HG03135 (cell line): ENCODE data around the gene SKIC8.

Experiments
- ATAC-seq: cut with Tn5 transposase; IDR thresholded peaks from one replicate; pipeline ENCODE4 v1.9.1; 2021; ENCODE audit warnings: mild to moderate bottlenecking, moderate library complexity; ENCODE audit not compliant: unreplicated experiment

Gene SKIC8

DNA sequence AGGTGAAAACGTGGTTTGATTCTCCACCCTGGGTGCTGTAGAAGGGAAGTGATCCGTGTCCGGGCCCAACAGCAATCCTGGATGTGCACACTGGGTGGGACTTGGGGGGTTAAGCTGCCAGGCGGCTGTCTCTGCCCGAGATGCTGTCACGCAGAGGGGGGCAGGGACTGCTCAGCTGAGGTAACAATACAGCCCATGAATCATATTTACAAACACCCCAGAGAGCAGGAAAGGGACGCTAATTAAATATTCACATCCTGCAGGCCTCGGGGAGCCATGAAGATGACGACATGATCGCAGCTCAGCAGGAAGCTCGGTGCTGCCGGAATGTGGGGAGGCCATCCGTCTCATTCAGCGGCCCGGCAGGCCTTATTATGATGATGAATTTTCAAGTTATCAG is 22.8 kb upstream of the SKIC8 start:
- no peak for ATAC-seq

DNA sequence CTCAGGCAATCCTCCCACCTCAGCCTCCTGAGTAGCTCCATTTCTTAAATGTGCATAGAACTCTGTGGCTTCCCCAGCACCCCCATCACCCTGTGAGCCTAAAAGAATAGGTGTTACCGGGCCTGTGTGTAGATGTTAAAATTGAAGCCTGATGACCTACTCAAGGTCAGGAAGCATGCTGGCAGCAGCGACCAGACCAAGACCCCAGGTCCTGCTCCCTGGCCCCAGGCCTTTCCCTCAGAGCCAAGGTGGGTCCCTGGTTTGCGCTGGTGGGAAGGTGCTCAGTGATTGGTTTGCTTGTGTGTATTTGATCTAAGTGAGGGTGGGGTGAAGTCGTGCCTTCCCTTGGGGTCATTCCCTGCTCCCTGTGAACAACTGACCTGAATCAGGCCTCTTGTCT is 22.4 kb upstream of the SKIC8 start:
- no peak for ATAC-seq

DNA sequence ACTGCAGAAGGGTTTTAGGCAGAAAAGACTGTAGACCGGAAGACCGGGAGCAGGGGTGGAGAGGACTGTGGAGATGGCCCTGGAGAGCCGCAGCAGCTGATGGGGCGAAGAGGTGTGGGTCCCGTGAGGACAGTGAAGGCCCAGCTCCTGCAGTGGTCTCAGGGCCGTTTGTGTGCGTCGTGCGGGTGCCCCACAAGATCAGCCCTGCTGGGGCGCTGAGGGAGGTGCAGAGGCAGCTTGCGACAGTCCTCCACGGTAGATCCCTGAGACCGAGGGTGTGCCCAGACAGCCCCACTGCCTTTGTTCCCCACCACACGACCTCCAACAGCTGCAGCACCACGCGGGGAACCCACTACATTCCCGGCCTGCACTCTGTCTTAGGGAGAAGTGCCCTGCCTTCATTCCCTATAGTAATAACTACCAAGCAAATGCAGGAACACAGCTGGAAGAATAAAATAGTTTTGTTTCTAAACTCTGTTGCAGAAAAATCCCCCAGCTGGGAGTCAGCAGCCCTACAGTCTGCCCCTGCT is 21.7 kb upstream of the SKIC8 start:
- ATAC-seq: no peak

DNA sequence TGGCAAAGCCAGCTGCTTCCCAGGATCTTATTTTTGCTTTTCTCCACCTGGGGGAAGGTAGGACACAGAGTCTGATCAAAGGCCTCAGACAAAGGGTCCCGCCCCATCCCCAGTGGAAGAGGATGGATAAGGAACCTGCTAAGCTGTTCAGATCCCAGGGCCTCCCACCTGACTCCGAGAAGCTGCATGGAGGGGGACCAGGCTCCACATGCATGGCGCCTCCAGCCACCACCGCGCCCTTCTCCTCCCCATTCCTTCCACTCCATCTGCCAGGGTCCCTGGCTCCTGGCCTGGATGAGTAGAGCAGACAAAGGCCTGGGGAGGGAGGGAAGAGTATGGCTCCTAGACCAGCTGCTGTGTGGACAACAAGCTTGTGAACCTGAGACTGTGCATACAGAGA is 20.8 kb upstream of the SKIC8 start:
- ATAC-seq: no peak

DNA sequence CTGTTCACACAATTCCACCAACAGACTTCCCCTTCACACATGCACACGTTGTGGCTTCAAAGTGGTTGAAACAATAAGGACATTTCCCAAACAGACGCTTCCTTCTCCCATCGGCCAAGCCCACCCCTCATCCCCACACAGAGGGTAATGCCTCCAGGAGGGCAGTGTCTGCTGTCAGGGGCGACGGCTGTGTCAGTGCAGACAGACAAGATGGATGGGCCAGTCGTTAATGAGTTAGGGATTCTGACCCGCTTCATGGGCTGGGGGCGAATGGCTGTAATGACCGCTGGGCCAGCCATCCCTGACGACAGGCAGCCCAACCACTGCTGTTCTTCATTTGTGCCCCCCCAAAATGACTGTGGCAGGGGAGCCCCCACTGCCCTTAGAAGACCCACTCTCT is 20.2 kb upstream of the SKIC8 start:
- no peak for ATAC-seq

DNA sequence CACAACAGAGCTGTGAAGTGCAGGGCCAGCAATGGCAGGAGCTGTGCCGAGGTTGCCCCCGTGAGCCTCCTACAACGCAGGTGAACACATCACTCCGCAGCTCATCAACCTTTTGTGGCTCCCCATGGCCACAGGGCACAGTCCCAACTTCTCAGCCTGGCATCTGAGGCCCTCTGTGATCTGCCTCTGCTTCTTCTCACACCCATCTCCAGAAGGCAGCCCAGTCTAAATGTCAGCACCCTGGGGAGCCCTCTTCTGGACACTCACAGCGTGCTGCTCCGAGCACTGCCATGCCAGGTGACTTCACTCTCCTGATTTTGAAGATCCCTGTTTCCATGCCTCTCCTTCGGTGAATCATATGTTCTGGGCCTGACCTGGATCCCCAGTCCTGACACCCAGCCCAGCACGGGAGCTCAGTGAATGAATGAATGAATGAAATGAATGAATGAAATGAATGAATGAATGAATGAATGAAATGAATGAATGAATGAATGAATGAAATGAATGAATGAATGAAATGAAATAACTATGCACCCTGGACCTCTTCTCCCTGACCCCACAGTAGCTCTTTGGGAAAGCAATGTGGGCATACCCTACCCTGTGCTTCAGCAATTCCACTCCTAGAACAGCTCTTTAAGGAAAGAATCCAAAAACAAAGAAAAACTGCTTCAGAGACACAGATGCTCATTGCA is 17.9 kb upstream of the SKIC8 start:
- ATAC-seq: no peak

DNA sequence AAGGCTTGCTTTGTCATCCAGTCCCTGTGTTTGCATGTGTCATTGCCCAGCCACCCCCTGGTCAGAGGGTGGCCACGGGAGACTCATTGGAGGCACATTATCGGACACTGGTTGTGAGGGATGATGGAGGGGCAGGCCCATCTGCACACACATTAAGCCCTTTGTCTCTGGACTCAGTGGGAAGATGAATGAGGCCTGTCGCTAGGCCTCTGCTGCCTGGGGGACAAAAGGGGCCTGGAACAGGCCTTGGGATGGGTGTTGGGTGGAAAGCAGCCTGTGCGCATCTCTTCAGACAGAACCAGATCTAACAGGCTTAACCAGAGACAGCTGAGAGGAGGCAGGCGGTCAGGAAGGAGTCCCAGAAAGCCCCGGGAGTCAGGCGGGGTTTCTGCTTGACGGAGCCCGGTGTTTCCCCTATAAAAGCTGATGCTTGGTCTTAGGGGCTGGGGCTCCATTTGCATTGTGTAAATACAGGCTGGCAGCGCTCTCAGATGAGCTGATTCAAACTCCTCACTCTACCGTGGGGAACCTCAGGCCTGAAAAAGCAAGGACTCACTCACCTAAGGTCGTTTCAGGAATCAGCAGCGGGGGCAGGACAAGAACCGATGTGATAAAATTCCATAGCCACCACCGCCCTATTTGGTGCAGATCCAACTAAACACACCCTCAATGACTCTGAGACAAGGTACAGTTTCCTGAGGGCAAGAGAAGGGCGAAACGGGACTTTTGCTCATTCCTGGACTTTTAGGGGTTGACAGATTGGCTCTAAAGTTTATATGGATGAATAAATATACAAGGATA is 17.1 kb upstream of the SKIC8 start:
- ATAC-seq: no peak

DNA sequence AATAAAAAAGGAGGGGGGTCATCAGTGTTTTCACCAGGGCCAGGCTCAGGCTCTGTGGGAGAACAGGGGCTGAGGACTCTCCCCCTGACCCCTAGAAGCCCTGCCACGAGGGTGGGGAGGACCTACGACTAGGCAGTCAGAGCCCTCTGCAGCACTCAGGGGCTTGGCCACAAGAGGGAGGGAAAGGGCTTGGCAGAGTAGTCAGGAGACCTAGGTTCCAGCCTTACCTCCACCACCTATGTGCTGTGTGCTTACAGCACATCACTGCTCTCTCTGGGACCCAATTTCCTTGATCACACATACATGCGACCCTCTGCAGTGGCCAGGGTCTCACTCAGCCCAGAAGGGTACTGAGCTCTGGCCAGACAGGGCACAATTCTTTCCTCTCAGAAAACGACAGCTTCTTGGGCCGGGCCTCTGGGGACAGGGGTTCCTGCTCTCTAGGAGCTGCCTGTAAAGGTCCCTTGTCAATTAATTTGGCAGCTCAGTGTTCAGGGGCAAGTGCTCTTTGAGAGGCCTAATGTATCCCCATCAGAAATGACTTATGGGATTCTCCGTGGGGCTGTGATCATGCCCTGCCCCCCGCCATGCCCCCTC is 16.4 kb upstream of the SKIC8 start:
- ATAC-seq: no peak

DNA sequence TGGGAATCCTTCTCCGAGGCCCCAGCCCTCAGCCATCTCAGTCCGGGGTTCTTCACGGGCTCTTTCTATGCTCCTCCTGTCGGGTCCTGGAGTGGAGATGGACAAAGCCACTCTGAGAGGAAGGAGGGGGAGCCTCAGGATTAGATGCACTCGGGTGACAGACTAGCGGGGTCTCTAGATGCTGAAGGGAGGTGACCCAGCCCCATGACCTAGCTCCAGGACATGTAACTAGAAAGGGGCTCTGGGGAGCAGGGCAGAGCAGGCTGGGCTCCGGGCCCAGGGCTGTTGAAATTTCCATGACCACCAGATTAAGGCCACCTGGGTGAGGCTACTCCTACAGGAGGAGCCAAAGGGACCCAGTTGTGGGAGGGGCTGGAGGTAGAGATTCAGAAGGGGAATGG is 14.8 kb upstream of the SKIC8 start:
- no peak for ATAC-seq

DNA sequence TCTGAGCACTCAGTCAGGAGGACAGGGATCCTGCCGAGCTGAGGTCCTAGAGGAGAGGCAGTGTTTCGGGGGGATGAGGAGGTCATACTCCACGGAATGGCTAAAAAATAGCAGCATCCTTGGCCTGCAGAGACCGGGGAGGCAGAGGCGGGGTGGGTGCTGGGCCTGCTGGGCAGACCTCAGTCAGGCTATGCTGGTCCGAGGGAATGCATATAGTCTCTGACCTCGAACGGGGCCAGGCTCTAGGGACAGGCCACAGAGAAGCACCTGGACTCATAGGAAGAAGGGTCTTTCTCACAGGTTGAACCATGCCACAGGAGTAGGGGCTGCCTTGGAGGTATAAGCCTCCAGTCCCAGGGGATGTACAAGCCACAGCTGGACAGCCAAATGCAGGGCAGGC is 14.0 kb upstream of the SKIC8 start:
- ATAC-seq: no peak

DNA sequence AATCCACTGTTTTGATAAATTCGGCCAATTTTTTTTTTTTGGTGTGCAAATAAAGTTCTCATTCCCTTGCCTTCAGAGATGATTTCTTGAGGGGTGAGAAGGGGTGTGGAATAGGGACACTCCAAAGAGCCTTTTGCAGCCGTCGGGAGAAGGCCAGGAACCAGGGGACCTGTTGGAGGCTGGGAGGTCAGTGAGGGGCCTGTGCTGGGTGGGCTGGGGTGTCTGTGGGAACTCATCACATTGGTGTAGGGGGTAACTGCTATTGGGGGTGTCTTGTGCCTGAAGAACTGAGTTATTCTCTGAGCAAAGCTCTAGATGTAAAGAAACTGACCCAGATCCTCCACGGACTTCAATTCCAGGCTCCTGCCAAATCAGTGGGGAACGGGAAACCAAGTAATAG is 13.5 kb upstream of the SKIC8 start:
- no peak for ATAC-seq

DNA sequence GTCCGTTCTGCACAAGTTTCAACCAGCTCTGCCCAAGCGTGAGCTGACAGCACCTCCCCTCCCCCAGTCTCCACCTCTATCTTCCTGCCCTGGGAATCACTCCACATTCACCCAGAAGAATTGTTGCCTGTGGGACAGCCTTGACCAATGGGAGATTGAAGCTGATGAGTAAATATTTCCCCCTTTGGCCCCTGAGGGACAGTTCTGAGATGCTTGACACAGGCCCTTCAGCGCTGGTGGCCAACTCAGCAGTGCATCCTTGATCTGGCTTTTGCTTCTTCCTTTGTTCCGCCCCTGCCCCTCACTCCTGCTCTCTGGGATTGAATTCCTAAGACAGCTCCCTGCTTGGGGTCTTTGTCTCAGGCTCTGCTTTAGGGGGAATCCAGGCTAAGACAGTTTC is 13.1 kb upstream of the SKIC8 start:
- ATAC-seq: no peak

DNA sequence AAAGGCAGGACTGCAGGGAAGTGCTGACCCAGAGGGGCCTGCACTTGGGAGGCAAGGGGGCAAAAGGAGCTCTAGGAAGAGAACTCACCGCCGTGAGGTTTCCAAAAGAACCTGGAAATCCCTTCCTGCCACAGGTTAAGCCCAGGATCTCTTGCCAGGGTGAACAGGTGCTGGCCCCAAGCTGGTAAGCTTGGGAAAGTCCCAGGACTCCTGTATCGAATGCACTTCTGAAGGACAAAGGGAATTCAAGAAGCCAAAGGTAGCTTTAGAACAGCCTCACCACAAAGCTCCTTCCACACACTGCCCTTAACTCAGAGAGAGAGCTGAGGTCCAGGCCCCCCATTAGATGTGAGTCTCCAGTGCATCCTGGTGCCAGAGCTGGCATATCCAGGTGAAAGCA is 11.9 kb upstream of the SKIC8 start:
- ATAC-seq: no peak

DNA sequence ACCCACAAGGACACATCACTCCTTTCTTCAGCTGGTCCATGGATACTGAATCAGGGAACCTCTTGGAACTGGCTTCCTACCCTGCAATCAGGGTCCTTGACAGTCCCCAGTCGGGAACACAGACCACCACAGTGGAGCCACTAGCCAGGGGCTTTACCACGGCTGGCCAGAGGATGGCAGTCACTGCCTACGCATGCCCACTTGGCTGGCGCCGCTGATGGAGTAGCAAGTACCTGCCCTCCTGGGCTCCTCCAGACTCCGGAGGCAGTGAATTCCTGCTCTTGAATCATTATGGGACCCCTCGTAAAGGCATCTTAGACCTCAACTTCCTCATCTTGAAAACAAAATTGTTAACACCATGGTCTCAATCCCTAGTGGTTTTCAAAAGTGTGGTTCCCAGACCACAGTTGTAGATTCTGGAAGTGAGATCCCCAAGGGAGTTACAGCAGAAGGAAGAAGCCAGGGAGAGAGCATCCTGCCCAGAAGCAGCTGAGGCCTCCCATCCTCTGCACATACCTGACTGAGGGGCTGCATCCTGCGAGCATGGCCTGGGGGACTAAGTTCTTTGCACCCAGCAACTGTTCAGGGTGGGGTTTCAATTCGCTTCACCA is 9.1 kb upstream of the SKIC8 start:
- no peak for ATAC-seq

DNA sequence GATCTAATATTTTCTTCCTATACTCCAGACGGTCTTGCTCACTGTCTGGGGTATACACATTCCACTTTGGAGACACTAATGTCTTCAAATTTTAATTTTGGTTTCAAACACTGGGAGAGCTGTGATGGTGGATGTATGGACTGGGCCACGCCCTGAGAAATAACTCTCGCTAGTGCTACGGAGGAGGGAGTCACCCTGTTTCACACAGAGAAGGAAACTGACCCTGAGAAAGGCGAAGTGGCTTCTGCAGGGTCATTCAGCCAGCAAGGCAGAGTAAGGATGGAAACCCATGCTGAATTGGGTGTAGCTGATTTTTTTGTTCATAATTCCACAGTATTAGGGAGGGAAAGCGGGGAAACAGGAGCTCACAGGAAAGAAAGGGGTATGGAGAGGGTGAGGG is 8.6 kb upstream of the SKIC8 start:
- ATAC-seq: no peak

DNA sequence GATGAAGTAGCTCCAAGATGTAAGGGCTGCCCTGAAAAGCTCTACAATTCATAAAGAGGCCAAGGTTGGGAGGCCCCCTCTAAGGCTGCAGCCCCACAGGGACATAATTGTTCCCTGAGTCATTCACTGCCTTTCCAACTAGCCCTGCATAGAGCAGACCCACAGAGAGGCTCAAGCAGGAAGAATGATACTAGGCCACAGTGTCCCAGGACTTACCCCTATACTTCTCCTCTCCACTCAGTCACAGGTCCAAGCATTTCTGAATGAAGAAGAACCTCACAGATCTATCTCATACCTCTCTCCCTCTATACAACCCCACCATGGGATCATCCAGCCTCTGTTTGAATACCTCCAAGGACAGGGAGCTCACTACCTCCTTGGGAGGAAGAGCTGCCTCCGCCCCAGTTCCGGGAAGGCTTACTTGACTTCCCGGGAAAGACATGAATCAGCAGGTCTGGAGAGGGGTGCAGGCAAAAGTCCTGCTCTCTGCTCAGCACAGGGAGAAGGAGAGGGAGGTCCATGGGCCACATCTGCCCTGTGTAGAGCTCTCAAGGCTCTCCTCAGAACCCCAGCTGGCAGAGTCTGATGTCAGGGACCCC is 6.9 kb upstream of the SKIC8 start:
- ATAC-seq: no peak

DNA sequence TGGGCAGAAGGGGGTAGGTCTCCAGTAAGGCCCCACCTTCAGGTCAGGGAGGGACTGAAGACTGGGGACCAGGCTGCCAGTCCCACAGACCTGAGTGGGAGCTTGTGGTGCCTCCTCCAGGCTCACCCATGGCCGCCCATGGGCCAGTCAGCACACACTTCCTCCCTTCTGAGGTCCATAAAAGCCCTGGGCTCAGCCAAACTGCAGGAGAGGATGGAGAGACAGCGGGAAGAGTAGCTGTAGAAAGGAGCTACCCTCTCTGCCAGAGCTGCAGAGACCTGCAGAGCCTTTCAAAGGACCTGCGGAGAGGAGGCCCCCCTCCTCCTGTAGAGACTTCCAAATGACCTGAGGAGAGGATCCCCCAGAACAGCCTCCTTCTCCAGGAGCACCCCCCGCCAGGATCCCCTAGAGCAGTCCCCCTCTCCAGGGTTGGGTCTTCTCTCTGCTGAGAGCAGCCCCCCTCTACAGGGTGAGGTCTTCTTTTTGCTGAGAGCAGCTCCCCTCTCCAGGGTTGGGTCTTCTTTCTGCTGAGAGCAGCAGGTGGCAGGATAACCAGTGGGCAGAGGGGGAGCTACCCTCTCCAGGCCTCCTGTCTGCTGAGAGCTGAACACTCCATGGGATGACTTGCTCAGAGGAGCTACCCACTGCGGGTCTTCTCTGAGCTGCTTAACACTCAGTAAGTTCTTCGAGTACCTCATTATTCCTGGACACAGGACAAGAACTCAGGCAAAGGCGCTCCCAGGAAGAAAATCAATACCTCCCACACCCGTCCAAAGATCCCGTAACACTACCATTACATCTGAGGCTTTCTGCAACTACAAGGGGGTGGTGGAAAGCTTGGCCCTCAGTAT is 5.0 kb upstream of the SKIC8 start:
- ATAC-seq: no peak

DNA sequence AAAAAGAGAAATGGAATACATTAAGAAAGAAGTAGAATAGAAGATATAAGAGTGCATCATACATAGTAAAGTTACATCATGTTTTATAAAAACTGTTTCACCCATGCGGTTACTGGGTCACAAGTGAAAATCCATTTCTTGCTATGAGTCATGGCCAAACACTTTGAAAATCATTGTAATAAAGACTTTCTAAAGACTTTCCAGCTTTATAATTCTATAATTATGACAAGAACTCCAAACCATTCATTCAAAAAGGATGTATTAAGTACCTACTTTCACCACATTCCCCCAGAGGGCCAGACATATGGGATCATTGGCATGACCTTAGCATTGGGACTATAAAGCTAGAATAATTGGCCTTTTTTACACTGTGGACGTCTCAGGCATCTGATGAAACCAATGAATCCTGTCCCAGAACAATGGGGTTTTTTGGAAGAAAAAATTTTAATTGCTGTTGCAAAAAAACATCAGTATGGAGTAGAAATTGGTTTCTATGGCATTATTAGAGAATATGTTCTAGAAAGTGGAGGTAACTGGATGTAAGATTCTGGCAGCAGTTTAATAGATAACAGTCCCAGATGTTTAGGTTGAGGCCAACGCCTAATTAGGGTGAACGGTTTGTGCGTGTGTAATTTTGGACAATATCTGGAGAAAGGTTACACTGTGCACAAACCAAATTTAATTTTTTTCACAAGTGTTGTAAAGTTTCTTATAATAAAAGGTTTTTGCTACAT is 3.3 kb upstream of the SKIC8 start:
- no peak for ATAC-seq

DNA sequence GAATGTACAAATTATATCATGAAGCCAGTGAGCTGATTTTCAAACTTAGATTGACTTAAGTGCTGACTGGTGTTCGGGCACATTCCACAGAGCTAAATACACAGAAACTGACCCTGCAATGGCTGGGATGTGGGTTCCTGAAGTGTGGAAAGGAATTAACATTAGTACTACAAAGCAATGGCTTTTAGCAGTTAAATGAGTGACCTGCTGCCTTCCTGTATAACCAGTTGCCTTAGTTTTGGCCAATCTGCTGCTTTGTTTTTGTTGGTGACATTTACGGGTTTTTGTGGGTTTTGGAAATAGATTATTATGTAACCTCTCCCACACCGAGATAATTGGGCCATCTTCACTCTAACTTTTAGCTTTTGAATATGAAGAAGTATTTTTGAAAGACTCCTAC is 2.4 kb upstream of the SKIC8 start:
- no peak for ATAC-seq

DNA sequence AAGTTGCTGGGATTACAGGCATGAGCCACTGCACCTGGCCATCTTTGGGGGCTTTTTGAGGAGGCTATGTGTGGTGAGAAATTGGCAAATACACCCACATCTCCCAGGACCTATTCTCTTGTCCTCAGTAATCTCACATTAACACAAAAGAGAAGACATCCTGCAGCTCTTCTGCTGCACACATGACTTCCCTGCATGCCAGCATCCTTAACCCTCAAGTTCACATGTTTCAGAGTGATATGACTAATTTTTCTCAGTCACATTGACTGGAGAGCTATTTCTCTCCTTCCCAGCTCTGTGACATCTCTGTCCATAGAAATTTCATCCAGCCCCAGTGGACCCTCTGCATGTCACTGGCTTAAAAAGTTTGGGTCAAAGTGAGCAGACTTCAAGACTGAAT is 1.9 kb upstream of the SKIC8 start:
- ATAC-seq: no peak
